Stimulated activated CD8-positive, alpha-beta memory T cell treated with anti-CD3 and anti-CD28 coated beads, Interleukin-2, amount 100 ng/mL, for 1 hour (primary cell): ENCODE data around the gene GRB10.
"Not testable (repeated sequence)": the region's sequence is repeated elsewhere in the genome, so short reads cannot be mapped to it uniquely, and the experiment has no call there.

Source experiments
- DNase-seq, 2 donors: peaks; one replicate each; pipeline ENCODE4 v3.0.0-alpha.2; 2020; ENCODE audit warnings: low read depth in 2 of 2

Gene GRB10

GRCh38 chr7:50778189-50778588 is 4.5 kb downstream of the GRB10 start:
- no peak for DNase-seq

- DNase-seq, result no peak
Measured at GRCh38 chr7:50775836-50776235, 6.9 kb downstream of the GRB10 start.

- no peak for DNase-seq
Measured at GRCh38 chr7:50775231-50775630, 7.5 kb downstream of the GRB10 start.

DNA sequence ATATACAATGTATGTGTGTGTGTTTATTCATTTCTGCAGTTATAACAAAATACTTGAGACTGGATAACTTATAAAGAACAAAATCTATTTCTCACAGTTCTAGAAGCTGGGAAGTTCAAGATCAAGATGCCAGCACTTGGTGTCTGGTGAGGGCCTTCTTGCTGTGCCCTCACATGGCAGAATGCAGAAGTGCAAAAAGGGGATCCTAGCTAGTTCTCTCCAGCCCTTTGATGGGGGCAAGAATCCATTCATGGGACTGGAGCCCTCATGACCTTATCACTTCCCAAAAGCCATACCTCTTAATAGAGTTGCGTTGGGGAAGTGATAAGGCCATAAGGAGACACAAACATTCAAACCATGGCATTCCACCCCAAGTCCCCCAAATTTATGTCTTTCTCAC is 8.4 kb downstream of the GRB10 start:
- DNase-seq, result no peak

GRCh38 chr7:50773071-50773470 is 9.6 kb downstream of the GRB10 start:
- not testable (repeated sequence) for DNase-seq

- DNase-seq, result no peak
Measured at GRCh38 chr7:50771120-50772002, 11.3 kb downstream of the GRB10 start.

- no peak for DNase-seq
Measured at GRCh38 chr7:50768485-50769474, 13.9 kb downstream of the GRB10 start.

- DNase-seq, result no peak
Measured at GRCh38 chr7:50766849-50767207, 15.9 kb downstream of the GRB10 start.

GRCh38 chr7:50766106-50766848 is 16.4 kb downstream of the GRB10 start:
- DNase-seq, result no peak

- DNase-seq, result no peak
Measured at GRCh38 chr7:50762337-50762736, 20.4 kb downstream of the GRB10 start.

- DNase-seq, result no peak
Measured at GRCh38 chr7:50761713-50762112, 21.0 kb downstream of the GRB10 start.

GRCh38 chr7:50757703-50758390 is 24.8 kb downstream of the GRB10 start:
- no peak for DNase-seq

- no peak for DNase-seq
Measured at GRCh38 chr7:50756180-50756579, 26.5 kb downstream of the GRB10 start.

GRCh38 chr7:50754684-50755083 is 28.0 kb downstream of the GRB10 start:
- no peak for DNase-seq

DNA sequence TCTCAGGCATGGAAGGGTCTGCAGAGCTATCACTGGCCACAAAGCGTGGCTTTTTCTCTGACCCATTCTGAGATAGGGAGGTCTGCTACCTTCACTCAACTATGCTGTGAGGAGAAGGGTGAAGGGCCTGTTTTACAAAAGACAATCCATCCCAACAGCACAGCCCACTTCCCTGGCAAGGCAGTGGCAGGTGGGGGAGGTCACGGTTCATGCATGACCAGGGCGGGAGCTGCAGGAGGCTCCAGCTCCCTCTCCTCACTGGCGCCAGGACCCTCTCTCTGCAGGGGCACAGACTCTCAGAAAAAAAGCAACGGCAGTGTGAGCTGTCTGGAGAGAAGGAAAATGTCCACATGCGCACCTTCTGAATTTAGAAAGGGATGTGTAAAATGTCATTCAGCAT is 28.5 kb downstream of the GRB10 start:
- DNase-seq, result no peak

DNA sequence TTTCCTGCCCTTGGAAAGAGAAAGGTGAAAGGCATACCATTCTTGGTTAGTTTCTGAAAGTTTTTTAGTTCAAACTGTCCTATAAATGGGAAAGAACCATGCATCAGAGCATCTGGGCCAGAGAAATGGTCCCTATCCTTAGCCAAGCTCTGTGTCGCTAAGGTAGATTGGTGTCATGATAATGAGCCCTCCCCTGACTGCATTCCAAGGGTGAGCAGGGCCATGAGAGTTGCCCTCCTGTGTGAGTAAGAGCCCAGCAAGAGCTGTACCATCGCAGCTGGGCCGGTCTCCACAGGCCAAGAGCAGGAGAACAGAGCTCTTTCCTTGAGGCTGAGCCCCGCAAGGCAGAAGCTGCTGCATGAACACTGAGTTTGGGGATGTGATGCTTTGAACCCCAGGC is 30.3 kb downstream of the GRB10 start:
- DNase-seq, result no peak

- DNase-seq, result no peak
Measured at GRCh38 chr7:50751146-50751545, 31.6 kb downstream of the GRB10 start.

DNA sequence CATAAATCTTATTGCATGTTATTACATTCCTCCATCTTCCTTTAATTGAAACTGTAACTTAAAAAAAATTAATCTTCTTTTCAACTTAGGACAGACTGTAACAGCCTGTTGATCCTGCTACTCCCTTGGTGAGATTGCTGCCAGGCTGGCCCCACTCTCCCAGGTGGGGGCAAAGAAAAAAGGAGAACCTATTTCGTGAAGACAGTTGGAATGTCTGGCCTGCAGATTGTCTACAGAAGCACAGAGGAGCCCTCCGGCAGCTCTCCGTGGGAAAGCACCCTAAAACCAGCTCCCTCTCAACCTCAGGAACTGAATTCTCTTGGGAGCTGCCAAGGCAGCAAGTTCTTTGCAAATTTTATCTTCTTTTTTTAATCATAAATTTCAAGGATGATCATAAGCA is 32.8 kb downstream of the GRB10 start:
- no peak for DNase-seq

DNA sequence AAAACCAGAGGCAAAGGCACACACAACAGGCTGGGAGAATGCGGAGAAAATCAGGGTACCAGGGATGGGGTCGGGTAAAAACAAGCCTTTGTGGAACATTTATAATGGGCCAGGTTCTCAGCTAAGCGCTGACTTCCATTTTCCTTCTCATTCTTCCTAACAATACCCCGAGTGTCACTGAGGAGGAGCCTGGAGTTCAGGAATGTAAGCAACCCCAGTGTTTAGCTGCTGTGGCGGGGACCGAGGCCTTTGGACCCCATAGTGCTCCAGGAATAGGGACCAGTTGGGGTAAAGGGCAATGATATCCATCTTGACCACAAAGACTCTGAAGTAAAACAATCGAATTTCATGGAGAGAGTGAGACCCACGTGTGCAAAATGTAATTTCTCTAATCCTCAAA is 34.2 kb downstream of the GRB10 start:
- no peak for DNase-seq

- no peak for DNase-seq
Measured at GRCh38 chr7:50745835-50746234, 36.9 kb downstream of the GRB10 start.

- no peak for DNase-seq
Measured at GRCh38 chr7:50745336-50745735, 37.4 kb downstream of the GRB10 start.
